Prostate gland (tissue), 2 donors: ENCODE measurements around the gene STK39.

Source experiments
- POLR2A ChIP-seq: fragments of 450-650 bp; IDR thresholded peaks from one replicate; pipeline ENCODE4 v1.6.1; 2016; ENCODE audit warnings: antibody characterized with exemption, mild to moderate bottlenecking
- POLR2AphosphoS5 ChIP-seq: sonication (generic); formaldehyde crosslinking; IDR thresholded peaks from one replicate; pipeline ENCODE4 v1.6.1; 2017; ENCODE audit warnings: antibody characterized with exemption
- TF ChIP-seq, protein P1 (sequence below), 4 experiments: fragments of 200-600 bp in 2 of 4; fragments of 450-650 bp in 2 of 4; sonication (generic) in 2 of 4; IDR thresholded peaks; 1 replicate in 3 of 4; 2 replicates in 1 of 4; pipeline ENCODE4 v1.5.1; 2016 to 2019; ENCODE audit warnings: antibody characterized with exemption in 4 of 4, mild to moderate bottlenecking in 2 of 4, moderate library complexity in 2 of 4

DNA sequence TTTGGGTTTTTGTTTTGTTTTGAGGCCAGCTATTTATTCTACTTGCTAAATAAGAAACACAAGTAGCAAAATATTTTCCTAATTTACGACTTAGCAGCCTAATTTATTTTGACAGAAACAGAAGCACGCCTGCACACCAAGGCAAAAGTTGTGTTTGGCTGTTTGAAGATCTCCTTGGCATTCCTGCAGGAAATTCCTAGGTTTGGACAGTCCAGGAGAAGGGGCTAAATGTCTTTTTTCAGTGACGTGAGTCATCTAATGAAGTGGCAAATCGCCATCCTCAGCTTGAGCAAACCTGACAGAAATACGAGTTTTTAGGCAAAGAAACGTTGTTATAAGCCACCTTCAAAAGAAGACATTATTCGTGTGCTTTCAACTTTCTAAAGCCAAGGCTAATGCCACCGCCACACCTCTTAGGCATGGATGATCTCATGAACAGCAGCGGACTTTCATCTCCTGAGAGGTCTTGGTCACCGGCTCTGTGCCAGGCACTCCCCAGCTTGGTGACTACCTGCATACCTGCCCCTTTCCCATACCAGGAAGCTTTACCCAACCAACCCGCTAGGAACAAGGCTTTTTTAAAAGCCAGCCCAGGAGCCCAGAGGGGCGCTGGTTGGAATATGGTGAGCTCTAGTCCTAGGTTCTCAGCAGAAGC is 30.9 kb downstream of the STK39 start:
- TF ChIP-seq, protein P1, sequence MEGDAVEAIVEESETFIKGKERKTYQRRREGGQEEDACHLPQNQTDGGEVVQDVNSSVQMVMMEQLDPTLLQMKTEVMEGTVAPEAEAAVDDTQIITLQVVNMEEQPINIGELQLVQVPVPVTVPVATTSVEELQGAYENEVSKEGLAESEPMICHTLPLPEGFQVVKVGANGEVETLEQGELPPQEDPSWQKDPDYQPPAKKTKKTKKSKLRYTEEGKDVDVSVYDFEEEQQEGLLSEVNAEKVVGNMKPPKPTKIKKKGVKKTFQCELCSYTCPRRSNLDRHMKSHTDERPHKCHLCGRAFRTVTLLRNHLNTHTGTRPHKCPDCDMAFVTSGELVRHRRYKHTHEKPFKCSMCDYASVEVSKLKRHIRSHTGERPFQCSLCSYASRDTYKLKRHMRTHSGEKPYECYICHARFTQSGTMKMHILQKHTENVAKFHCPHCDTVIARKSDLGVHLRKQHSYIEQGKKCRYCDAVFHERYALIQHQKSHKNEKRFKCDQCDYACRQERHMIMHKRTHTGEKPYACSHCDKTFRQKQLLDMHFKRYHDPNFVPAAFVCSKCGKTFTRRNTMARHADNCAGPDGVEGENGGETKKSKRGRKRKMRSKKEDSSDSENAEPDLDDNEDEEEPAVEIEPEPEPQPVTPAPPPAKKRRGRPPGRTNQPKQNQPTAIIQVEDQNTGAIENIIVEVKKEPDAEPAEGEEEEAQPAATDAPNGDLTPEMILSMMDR (IDR thresholded peaks at IDR 0.05): no peak
- no peak for TF ChIP-seq POLR2A
- TF ChIP-seq POLR2AphosphoS5: no peak
